Astrocyte of the spinal cord (primary cell): ENCODE data around the gene ADAMTS19.
A peak's percentile ranks its signal among the peaks of the same experiment; 100 is the strongest.

Experiments used
- DNase-seq: peaks from one replicate; pipeline ENCODE4 v3.0.0; 2011; ENCODE audit warnings: low read depth, low spot score
- H3K4me3 ChIP-seq: 2 replicates; pipeline ENCODE4 v1.5.1; 2011; ENCODE audit warnings: low read depth, mild to moderate bottlenecking, low read length, moderate library complexity
- CTCF ChIP-seq: IDR thresholded peaks from 2 replicates; pipeline ENCODE4 v1.5.1; 2012; ENCODE audit warnings: low read depth, mild to moderate bottlenecking, low read length, inconsistent platforms
- in situ Hi-C: cut with HindIII; loops from 2 replicates; pipeline ENCODE4 v1.10.0; 2017; ENCODE audit warnings: low sequenced_read_pairs

The ADAMTS19 gene

GRCh38 chr5:129771058-129771838 lies 311.1 kb downstream of the ADAMTS19 start:
- no peak overlapping the region for H3K4me3 ChIP-seq
- in situ Hi-C loops = no loop called here
- TF ChIP-seq CTCF = peak; percentile 87
- peak; percentile 57 for DNase-seq

GRCh38 chr5:129773376-129773775 lies 313.3 kb downstream of the ADAMTS19 start:
- in situ Hi-C loops = no loop called here
- no peak for TF ChIP-seq CTCF
- no peak for DNase-seq
- H3K4me3 ChIP-seq = no peak overlapping the region

- no peak overlapping the region for H3K4me3 ChIP-seq
- no peak for DNase-seq
- no peak for TF ChIP-seq CTCF
- in situ Hi-C loops = no loop called here
Observed at GRCh38 chr5:129781594-129781993, 321.5 kb downstream of the ADAMTS19 start.
